Parathyroid adenoma (tissue), 2 donors: ENCODE measurements around the gene NDUFS6.
"Not testable (repeated sequence)": the region's sequence is repeated elsewhere in the genome, so short reads cannot be mapped to it uniquely, and the experiment has no call there.

Experiments
- H2AFZ ChIP-seq: fragments of 300-600 bp; sonication (generic); one replicate; pipeline ENCODE4 v1.7.0; 2017; ENCODE audit warnings: antibody characterized with exemption, mild to moderate bottlenecking
- H3K27ac ChIP-seq: fragments of 300-600 bp; sonication (generic); one replicate; pipeline ENCODE4 v1.7.0; 2017
- H3K27me3 ChIP-seq: fragments of 300-600 bp; sonication (generic); one replicate; pipeline ENCODE4 v1.7.0; 2017; ENCODE audit warnings: low read length; ENCODE audit not compliant: control insufficient read depth, insufficient read depth
- H3K36me3 ChIP-seq: fragments of 300-600 bp; sonication (generic); one replicate; pipeline ENCODE4 v1.7.0; 2017; ENCODE audit warnings: low read length; ENCODE audit not compliant: control insufficient read depth, insufficient read depth
- H3K4me1 ChIP-seq: fragments of 300-600 bp; sonication (generic); one replicate; pipeline ENCODE4 v1.7.0; 2017; ENCODE audit warnings: control low read depth
- H3K4me2 ChIP-seq: fragments of 300-600 bp; sonication (generic); one replicate; pipeline ENCODE4 v1.7.0; 2017; ENCODE audit warnings: low read length
- H3K4me3 ChIP-seq: fragments of 300-600 bp; sonication (generic); one replicate; pipeline ENCODE4 v1.7.0; 2017; ENCODE audit warnings: low read depth, low read length
- H3K79me2 ChIP-seq: fragments of 300-600 bp; sonication (generic); one replicate; pipeline ENCODE4 v1.7.0; 2017; ENCODE audit warnings: control low read depth
- H3K9ac ChIP-seq: fragments of 300-600 bp; sonication (generic); one replicate; pipeline ENCODE4 v1.7.0; 2017; ENCODE audit warnings: mild to moderate bottlenecking
- H3K9me3 ChIP-seq: fragments of 300-600 bp; sonication (generic); one replicate; pipeline ENCODE4 v1.7.0; 2017; ENCODE audit warnings: low read length; ENCODE audit not compliant: control insufficient read depth
- CTCF ChIP-seq: fragments of 300-600 bp; sonication (generic); IDR thresholded peaks from one replicate; pipeline ENCODE4 v1.7.0; 2017; ENCODE audit warnings: antibody characterized with exemption, mild to moderate bottlenecking
- donor health status: primary hyperparathyroidism.

The NDUFS6 gene

GRCh38 chr5:1840741-1841521, 39.7 kb downstream of the NDUFS6 start:
- H3K36me3 ChIP-seq = no peaks in the 10 kb centered on the region
- H3K9me3 ChIP-seq = no peaks in the 10 kb centered on the region
- no peaks in the 10 kb centered on the region for H3K4me1 ChIP-seq
- no peak overlapping the region for H3K4me3 ChIP-seq
- peaks cover 2% of the 10 kb centered on the region for H3K27me3 ChIP-seq
- H3K27ac ChIP-seq = no peak overlapping the region
- H2AFZ ChIP-seq = no peak overlapping the region
- no peak overlapping the region for H3K9ac ChIP-seq
- no peak for TF ChIP-seq CTCF
- no peaks in the 10 kb centered on the region for H3K79me2 ChIP-seq
- no peak overlapping the region for H3K4me2 ChIP-seq

- no peak overlapping the region for H3K4me2 ChIP-seq
- no peak overlapping the region for H3K9ac ChIP-seq
- TF ChIP-seq CTCF = no peak
- H2AFZ ChIP-seq = no peak overlapping the region
- H3K27me3 ChIP-seq = peaks cover 4% of the 10 kb centered on the region
- no peaks in the 10 kb centered on the region for H3K36me3 ChIP-seq
- H3K4me3 ChIP-seq = no peak overlapping the region
- H3K27ac ChIP-seq = no peak overlapping the region
- H3K79me2 ChIP-seq = no peaks in the 10 kb centered on the region
- H3K9me3 ChIP-seq = no peaks in the 10 kb centered on the region
- H3K4me1 ChIP-seq = no peaks in the 10 kb centered on the region
Observed at GRCh38 chr5:1842004-1842819, 41.0 kb downstream of the NDUFS6 start.

- not testable (repeated sequence) for H3K27ac ChIP-seq, H3K79me2 ChIP-seq, H3K36me3 ChIP-seq, H2AFZ ChIP-seq, H3K9me3 ChIP-seq, H3K9ac ChIP-seq, H3K4me2 ChIP-seq, H3K4me1 ChIP-seq, H3K4me3 ChIP-seq, H3K27me3 ChIP-seq
Observed at GRCh38 chr5:1843761-1844160, 42.6 kb downstream of the NDUFS6 start.

- Histone ChIP-seq H3K4me2 (no peak overlapping the region), H3K27me3 (peaks cover 4% of the 10 kb centered on the region), H3K36me3 (no peaks in the 10 kb centered on the region), H3K79me2 (no peaks in the 10 kb centered on the region), H3K27ac (no peak overlapping the region), H3K4me1 (no peaks in the 10 kb centered on the region), H2AFZ (no peak overlapping the region), H3K9ac (no peak overlapping the region), H3K4me3 (no peak overlapping the region), H3K9me3 (no peaks in the 10 kb centered on the region)
- no peak for TF ChIP-seq CTCF
Observed at GRCh38 chr5:1844708-1845436, 43.7 kb downstream of the NDUFS6 start.

GRCh38 chr5:1845696-1846095, 44.5 kb downstream of the NDUFS6 start:
- Histone ChIP-seq H3K27me3 (peaks cover 4% of the 10 kb centered on the region), H3K4me3 (no peak overlapping the region), H3K9ac (no peak overlapping the region), H2AFZ (no peak overlapping the region), H3K4me1 (no peaks in the 10 kb centered on the region), H3K36me3 (no peaks in the 10 kb centered on the region), H3K9me3 (no peaks in the 10 kb centered on the region), H3K79me2 (no peaks in the 10 kb centered on the region), H3K27ac (no peak overlapping the region), H3K4me2 (no peak overlapping the region)
- TF ChIP-seq CTCF = no peak
